Prostate gland (tissue), 2 donors: ENCODE data around the gene DNASE2. TPM values are rescaled to one million over a fixed set of nuclear protein-coding genes. Genes with fewer than 3 reads are reported as not detected.
A peak's percentile ranks its signal among the peaks of the same experiment; 100 is the strongest.

Experiments used
- DNase-seq: peaks from one replicate; pipeline ENCODE4 v3.0.0-alpha.2; 2019; ENCODE audit warnings: low spot score
- H3K27ac ChIP-seq, 2 donors: fragments of 200-600 bp; sonication (generic); 2 replicates each; pipeline ENCODE4 v1.5.1; 2017 to 2019
- H3K27me3 ChIP-seq: fragments of 200-600 bp; sonication (generic); replicated peaks from 2 replicates; pipeline ENCODE4 v1.5.1; 2019; ENCODE audit not compliant: insufficient read depth
- H3K36me3 ChIP-seq, 2 donors: fragments of 200-600 bp; sonication (generic); 1 replicate in 1 of 2; 2 replicates in 1 of 2; pipeline versions ENCODE4 v1.5.1 to v1.8.1; 2017 to 2019
- H3K4me1 ChIP-seq: fragments of 200-600 bp; sonication (generic); replicated peaks from 2 replicates; pipeline ENCODE4 v1.5.1; 2019
- H3K4me3 ChIP-seq, 2 donors: fragments of 200-600 bp; sonication (generic); 2 replicates each; pipeline ENCODE4 v1.5.1; 2017 to 2019
- H3K9me3 ChIP-seq: fragments of 200-600 bp; sonication (generic); 2 replicates; pipeline ENCODE4 v1.5.1; 2017
- POLR2A ChIP-seq: fragments of 450-650 bp; IDR thresholded peaks from one replicate; pipeline ENCODE4 v1.6.1; 2016; ENCODE audit warnings: antibody characterized with exemption, mild to moderate bottlenecking
- POLR2AphosphoS5 ChIP-seq: sonication (generic); formaldehyde crosslinking; IDR thresholded peaks from one replicate; pipeline ENCODE4 v1.6.1; 2017; ENCODE audit warnings: antibody characterized with exemption
- WGBS: methylation state at CpG from one replicate; pipeline ENCODE4 v1.1.5; 2018; 5-methylcytosine and 5-hydroxymethylcytosine counted together
- intact Hi-C: fragments of 100-400 bp; cut with DNase I; formaldehyde crosslinking; loops from one replicate; pipeline ENCODE4 v1.14.2; 2022
- total RNA-seq, 2 donors: library from RNA; depleted of rRNA; stranded (reverse); fragments of >200 nt; gene quantifications; one replicate each; pipeline ENCODE4 v1.1.0, GENCODE V29; 2016
- TF ChIP-seq, protein P1 (sequence below), 4 experiments: fragments of 200-600 bp in 2 of 4; fragments of 450-650 bp in 2 of 4; sonication (generic) in 2 of 4; IDR thresholded peaks; 1 replicate in 3 of 4; 2 replicates in 1 of 4; pipeline ENCODE4 v1.5.1; 2016 to 2019; ENCODE audit warnings: antibody characterized with exemption in 4 of 4, mild to moderate bottlenecking in 2 of 4, moderate library complexity in 2 of 4

Gene DNASE2
- total RNA-seq, 2 donors from 2014 or later: 41.4 to 63.9 TPM

DNA sequence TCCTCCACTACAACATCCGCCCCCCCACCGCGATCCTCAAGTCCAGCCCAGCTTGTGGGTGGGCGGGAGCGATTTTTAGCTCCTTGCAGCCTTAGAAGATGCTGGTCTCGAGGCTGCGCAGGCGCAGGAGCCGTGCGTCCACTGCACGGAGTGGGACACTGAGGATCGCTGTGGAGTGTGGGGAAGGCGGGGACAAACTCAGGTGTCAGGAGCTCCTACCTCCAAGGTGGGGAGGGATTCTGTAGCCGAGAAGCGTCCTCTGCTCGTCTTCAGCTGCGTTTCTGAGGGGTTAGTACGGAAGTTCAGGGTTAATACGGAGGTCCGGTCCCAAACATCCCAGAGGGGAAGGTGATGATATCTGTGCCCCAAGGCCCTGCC is 46.7 kb downstream of the DNASE2 start, which contains the start of gene RTBDN:
TSS of gene RTBDN (minus strand) at position 14 of the 378 bp plus-strand sequence. CDS start 4,600 bp downstream, outside the sequence.
- Histone ChIP-seq H3K36me3 (no peaks in the 10 kb centered on the region), H3K4me3 (peak within 1 kb of the TSS; percentile 17 to 36), H3K9me3 (no peaks in the 10 kb centered on the region), H3K4me1 (peaks cover 6% of the 10 kb centered on the region), H3K27me3 (peaks cover 28% of the 10 kb centered on the region), H3K27ac (no peak within 1 kb of the TSS)
- DNase-seq: no peak
- WGBS: 5% methylated on average over 20 of the region's 20 CpGs
- intact Hi-C loops: no loop called here
- no peak for TF ChIP-seq POLR2AphosphoS5
- TF ChIP-seq, protein P1, sequence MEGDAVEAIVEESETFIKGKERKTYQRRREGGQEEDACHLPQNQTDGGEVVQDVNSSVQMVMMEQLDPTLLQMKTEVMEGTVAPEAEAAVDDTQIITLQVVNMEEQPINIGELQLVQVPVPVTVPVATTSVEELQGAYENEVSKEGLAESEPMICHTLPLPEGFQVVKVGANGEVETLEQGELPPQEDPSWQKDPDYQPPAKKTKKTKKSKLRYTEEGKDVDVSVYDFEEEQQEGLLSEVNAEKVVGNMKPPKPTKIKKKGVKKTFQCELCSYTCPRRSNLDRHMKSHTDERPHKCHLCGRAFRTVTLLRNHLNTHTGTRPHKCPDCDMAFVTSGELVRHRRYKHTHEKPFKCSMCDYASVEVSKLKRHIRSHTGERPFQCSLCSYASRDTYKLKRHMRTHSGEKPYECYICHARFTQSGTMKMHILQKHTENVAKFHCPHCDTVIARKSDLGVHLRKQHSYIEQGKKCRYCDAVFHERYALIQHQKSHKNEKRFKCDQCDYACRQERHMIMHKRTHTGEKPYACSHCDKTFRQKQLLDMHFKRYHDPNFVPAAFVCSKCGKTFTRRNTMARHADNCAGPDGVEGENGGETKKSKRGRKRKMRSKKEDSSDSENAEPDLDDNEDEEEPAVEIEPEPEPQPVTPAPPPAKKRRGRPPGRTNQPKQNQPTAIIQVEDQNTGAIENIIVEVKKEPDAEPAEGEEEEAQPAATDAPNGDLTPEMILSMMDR (IDR thresholded peaks at IDR 0.05): no peak
- TF ChIP-seq POLR2A: no peak

DNA sequence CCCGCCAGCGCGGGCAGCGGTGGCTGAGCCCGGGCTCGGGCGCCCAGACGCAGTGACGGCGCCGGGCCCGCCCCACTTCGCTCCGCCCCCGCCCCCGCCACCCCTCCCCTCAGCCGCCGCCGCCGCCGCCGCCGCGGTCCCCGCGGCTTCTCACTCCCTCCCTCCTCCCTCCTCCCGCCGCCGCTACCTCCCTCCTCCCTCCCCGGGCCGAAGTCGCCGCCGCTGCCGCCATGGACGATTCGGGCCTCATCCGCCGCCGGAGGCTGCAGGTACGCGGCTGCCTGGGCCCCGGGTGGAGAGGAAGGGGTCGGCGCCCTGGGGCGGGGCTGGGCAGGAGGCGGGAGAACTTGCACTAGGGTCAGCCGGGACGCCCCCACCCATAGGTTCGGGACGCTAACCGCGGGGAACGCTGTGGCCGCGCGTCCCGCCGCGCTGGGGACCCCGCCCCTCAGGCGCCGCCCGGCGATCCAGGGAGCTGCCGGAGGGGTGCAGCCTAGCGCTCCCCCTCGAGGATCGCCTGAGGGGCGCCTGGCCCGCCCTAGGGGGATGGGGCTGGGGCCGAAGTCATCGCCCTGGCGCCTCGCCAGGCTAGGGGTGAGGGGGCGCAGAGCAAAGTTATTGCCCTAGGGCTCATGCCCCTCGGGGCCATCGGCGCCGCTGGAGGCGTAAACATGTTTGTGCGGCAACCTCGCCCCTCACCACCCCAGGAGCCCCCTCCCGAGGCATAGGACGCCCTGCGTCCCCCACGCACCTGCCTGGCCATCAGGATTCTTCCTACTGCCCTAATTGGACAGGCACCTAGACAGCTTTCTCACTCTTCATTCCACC is 47.3 kb downstream of the DNASE2 start:
- H3K27ac ChIP-seq: no peak overlapping the region
- TF ChIP-seq POLR2A: no peak
- TF ChIP-seq POLR2AphosphoS5: no peak
- TF ChIP-seq, protein P1 (IDR thresholded peaks at IDR 0.05): no peak
- no peaks in the 10 kb centered on the region for H3K36me3 ChIP-seq
- H3K9me3 ChIP-seq: no peaks in the 10 kb centered on the region
- peaks cover 6% of the 10 kb centered on the region for H3K4me1 ChIP-seq
- intact Hi-C loops: no loop called here
- peak overlapping the region; percentile 17 to 36 for H3K4me3 ChIP-seq
- DNase-seq: no peak
- under 1% methylated on average over 66 of the region's 87 CpGs for WGBS
- H3K27me3 ChIP-seq: peaks cover 27% of the 10 kb centered on the region

DNA sequence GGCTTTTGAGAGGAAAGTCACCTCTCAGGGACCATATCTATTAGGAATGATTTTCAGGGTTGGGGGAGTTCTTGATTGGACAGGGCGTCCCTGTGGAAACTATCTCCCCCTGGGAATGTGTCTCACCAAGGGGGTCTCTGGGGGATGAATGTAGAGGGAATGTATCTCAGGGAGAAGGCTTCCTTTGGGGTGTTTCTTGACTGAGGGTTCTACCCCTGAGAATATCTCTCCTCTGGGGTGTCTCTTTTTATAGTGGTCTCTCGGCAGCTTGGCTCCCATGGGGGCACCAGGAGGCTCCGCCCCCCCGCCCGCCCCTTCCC is 47.9 kb downstream of the DNASE2 start:
- Histone ChIP-seq H3K4me3 (peak overlapping the region in 1 of 2 donors; percentile 36), H3K36me3 (no peaks in the 10 kb centered on the region), H3K27me3 (peaks cover 23% of the 10 kb centered on the region), H3K4me1 (peaks cover 6% of the 10 kb centered on the region), H3K27ac (no peak overlapping the region), H3K9me3 (no peaks in the 10 kb centered on the region)
- TF ChIP-seq, protein P1 (IDR thresholded peaks at IDR 0.05): no peak
- TF ChIP-seq POLR2A (no peak), POLR2AphosphoS5 (no peak)
- DNase-seq: no peak
- WGBS: 1% methylated on average over 5 of the region's 5 CpGs
- intact Hi-C loops: no loop called here

DNA sequence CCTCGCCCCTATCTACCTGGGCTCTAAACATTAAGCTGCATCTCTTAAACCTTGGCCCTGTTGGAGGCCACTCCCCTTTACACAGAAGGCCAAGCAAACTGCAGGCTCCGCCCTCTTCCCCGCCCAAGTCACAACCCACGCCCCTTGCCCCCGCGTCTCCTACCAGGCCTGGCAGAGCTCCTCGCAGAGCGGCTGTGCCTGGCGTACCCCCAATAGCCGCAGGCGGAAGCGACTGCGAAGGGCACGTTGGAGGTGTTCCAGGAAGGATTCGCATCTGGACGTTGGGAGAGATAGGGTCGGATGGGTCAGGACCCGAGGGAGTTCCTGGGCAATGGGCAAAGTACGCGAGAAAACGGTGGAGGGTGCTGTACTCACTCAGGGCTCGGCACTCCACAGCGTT is 52.8 kb downstream of the DNASE2 start:
- Histone ChIP-seq H3K27ac (no peak overlapping the region), H3K4me3 (no peak overlapping the region), H3K36me3 (no peaks in the 10 kb centered on the region), H3K9me3 (no peaks in the 10 kb centered on the region), H3K27me3 (peaks cover 4% of the 10 kb centered on the region), H3K4me1 (no peaks in the 10 kb centered on the region)
- 10% methylated on average over 23 of the region's 23 CpGs for WGBS
- intact Hi-C loops: no loop called here
- TF ChIP-seq, protein P1 (IDR thresholded peaks at IDR 0.05): no peak
- TF ChIP-seq POLR2A (no peak), POLR2AphosphoS5 (no peak)
- DNase-seq: no peak
